ENCODE data around the gene VAMP5.
"Not testable (repeated sequence)": the region's sequence is repeated elsewhere in the genome, so short reads cannot be mapped to it uniquely, and the experiment has no call there.

Gene VAMP5

DNA sequence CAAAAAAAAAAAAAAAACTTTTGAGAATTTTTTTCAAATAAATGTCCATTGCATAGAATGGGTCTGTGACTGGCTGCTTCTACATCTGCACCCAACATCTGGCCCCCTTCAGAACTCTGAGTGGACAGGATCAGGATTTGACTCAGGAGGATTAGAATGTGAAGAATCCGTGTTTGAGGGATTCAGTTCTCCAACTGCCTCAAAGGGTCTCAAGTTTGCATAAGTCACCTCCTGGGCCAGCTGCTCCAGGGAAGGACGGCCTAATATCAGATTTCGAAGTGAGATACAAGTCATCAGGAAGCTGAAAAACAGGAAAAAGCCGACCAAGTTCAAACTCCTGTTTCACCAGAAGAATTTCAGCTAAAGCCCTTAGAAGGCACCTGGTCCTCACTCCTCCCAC is 34.4 kb upstream of the VAMP5 start:
- Histone ChIP-seq H3K9me3 (ENCODE audit: control insufficient read depth in 5 of 5, low read length in 5 of 5) (no peaks in the 10 kb centered on the region), H3K36me3 (ENCODE audit: control insufficient read depth in 5 of 5, insufficient read depth in 5 of 5, low read length in 5 of 5) (peaks cover 22 to 94% (median 66%) of the 10 kb centered on the region in 5 donors), H3K27ac (ENCODE audit: low read depth, low read length) (no peak overlapping the region), H3K27me3 (ENCODE audit: control insufficient read depth in 5 of 5, insufficient read depth in 4 of 5, low read length in 5 of 5) (no peaks in the 10 kb centered on the region), H3K4me3 (ENCODE audit: low read depth in 1 of 5, low read length in 5 of 5) (peak overlapping the region in 1 of 5 donors; percentile 0), H3K4me1 (ENCODE audit: control insufficient read depth in 5 of 5, insufficient read depth in 5 of 5, low read length in 5 of 5) (peaks cover 0 to 22% (median 5%) of the 10 kb centered on the region in 5 donors), H3K9ac (ENCODE audit: low read length in 5 of 5) (no peak overlapping the region)

DNA sequence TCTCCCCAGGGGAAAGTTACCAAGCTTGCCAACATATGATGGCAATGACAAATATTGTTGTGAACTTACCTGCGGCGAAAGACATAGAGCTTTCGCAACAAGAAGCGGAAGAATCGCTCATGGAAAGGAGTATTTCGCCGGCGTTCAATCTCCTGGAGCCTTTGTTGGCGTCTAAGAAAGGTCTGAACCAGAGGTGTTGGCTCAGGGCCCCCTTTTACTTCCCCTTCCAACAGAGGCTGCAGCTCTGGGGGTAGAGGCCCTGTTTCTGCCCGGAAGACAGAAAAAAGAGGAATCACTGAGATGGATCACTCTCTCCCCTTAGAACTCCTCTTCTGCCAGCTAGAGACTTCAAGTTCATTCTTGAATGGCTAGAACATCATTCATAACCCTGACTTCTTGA is 33.7 kb upstream of the VAMP5 start:
- Histone ChIP-seq H3K4me1 (ENCODE audit: control insufficient read depth in 5 of 5, insufficient read depth in 5 of 5, low read length in 5 of 5) (peaks cover 0 to 22% (median 5%) of the 10 kb centered on the region in 5 donors), H3K36me3 (ENCODE audit: control insufficient read depth in 5 of 5, insufficient read depth in 5 of 5, low read length in 5 of 5) (peaks cover 18 to 94% (median 67%) of the 10 kb centered on the region in 5 donors), H3K9ac (ENCODE audit: low read length in 5 of 5) (peak overlapping the region in 1 of 5 donors; percentile 9), H3K27ac (ENCODE audit: low read depth, low read length) (no peak overlapping the region), H3K27me3 (ENCODE audit: control insufficient read depth in 5 of 5, insufficient read depth in 4 of 5, low read length in 5 of 5) (no peaks in the 10 kb centered on the region), H3K4me3 (ENCODE audit: low read depth in 1 of 5, low read length in 5 of 5) (no peak overlapping the region), H3K9me3 (ENCODE audit: control insufficient read depth in 5 of 5, low read length in 5 of 5) (no peaks in the 10 kb centered on the region)

DNA sequence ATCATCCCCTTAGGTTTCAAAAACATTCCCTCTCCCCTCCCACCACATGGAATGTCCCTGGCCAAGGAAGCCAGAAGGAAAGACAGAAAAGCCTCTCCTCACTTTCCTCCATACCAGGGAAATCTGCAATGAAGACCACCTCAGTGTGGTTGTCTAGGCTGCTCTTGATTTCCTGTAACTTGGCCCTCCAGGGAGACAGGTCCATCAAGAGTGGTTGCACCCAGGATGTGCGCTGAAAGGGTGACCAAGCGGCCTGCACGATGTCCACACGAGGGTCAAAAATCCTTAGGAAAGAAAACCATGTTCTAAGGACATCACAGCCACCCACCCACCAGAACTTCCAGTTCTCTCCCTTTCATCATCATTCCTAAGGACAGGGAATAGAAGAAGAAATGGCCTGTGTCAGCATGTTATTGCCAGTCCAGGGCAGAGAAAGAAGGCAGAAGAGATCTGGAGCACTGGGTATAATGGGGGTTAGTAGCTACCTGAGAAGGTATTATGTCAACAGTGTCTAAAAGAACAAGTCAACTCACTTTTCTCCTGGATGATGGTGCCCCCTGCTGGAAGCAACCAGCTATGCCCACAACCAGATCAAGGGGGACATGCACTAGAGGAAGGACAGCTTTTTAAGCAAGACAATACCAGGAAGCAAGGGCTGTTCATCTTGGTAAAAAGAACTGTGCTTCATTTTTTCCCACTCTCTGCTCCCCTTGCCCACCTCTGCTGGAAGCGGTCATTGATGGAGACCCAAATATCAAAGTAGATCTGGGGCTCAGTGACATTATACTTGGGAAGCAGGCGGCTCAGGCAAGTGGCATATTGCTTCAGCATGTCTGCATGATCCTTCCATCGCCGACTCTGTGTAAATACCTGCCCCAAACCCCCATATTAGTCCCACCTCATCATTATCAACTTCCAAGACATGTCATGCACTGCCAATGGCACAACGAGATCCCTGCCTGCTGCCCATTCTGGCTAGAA is 32.2 kb upstream of the VAMP5 start:
- peaks cover 0 to 22% (median 5%) of the 10 kb centered on the region in 5 donors for H3K4me1 ChIP-seq (ENCODE audit: control insufficient read depth in 5 of 5, insufficient read depth in 5 of 5, low read length in 5 of 5)

DNA sequence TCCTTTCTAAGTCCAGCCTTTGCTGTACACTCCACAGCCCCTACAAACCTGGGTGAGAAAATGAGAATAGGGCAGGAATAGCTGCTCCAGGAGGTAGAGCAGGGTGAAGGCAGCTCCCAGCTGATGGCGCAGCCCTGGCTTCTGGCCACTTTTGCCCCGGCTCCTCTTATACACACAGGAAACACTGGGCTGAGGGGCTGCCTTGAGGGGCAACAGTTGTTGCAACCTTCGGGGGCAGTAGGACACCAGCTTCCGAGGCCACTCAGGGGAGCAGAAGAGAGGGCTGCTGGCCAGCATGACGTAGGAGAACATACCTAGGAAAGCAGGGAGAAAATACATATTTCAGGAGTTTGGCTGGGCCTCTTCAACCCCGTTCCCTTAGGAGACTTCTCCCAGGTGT is 31.0 kb upstream of the VAMP5 start:
- Histone ChIP-seq H3K27me3 (ENCODE audit: control insufficient read depth in 5 of 5, insufficient read depth in 4 of 5, low read length in 5 of 5) (no peaks in the 10 kb centered on the region), H3K36me3 (ENCODE audit: control insufficient read depth in 5 of 5, insufficient read depth in 5 of 5, low read length in 5 of 5) (peaks cover 17 to 90% (median 64%) of the 10 kb centered on the region in 5 donors), H3K9ac (ENCODE audit: low read length in 5 of 5) (no peak overlapping the region), H3K9me3 (ENCODE audit: control insufficient read depth in 5 of 5, low read length in 5 of 5) (no peaks in the 10 kb centered on the region), H3K4me1 (ENCODE audit: control insufficient read depth in 5 of 5, insufficient read depth in 5 of 5, low read length in 5 of 5) (peaks cover 0 to 22% (median 5%) of the 10 kb centered on the region in 5 donors), H3K27ac (ENCODE audit: low read depth, low read length) (no peak overlapping the region), H3K4me3 (ENCODE audit: low read depth in 1 of 5, low read length in 5 of 5) (no peak overlapping the region)

More for the DNA sequence above, 32.2 kb upstream of the VAMP5 start:
- Histone ChIP-seq H3K36me3 (ENCODE audit: control insufficient read depth in 5 of 5, insufficient read depth in 5 of 5, low read length in 5 of 5) (peaks cover 17 to 89% (median 58%) of the 10 kb centered on the region in 5 donors), H3K27ac (ENCODE audit: low read depth, low read length) (no peak overlapping the region), H3K9me3 (ENCODE audit: control insufficient read depth in 5 of 5, low read length in 5 of 5) (no peaks in the 10 kb centered on the region), H3K9ac (ENCODE audit: low read length in 5 of 5) (no peak overlapping the region), H3K27me3 (ENCODE audit: control insufficient read depth in 5 of 5, insufficient read depth in 4 of 5, low read length in 5 of 5) (no peaks in the 10 kb centered on the region), H3K4me3 (ENCODE audit: low read depth in 1 of 5, low read length in 5 of 5) (no peak overlapping the region)

DNA sequence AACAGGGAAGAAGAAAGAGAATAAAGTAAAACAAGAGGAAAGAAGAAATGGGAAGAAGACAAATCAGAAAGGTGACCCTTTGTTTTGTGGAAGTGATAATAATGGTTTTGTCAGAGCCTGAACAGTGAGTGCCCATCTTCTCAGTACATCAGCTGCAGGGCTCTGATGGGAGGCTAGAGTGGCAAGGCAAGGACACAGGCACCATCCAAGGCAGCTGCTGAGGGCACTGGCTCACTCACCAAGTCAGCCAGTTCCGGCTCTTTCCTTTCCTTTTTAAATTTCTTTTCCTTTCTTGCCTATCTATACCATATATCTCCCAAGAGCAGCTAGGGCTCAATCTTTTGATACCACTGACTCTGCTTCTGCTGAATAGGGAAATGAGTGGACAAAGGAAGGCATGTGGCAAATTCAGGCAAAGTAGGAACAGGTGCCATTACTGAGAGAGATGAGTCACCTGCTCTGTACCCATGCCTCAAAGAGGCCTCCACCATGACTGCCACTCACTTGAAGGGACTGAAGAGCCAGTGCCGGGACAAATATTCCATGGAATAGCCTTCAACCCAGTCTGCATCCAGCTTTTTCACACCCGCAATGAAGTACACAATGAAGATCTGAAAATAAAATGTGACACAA is 29.1 kb upstream of the VAMP5 start:
- H3K36me3 ChIP-seq (ENCODE audit: control insufficient read depth in 5 of 5, insufficient read depth in 5 of 5, low read length in 5 of 5): peaks cover 14 to 80% (median 66%) of the 10 kb centered on the region in 5 donors
- no peak overlapping the region for H3K27ac ChIP-seq (ENCODE audit: low read depth, low read length)
- no peaks in the 10 kb centered on the region for H3K27me3 ChIP-seq (ENCODE audit: control insufficient read depth in 5 of 5, insufficient read depth in 4 of 5, low read length in 5 of 5)
- H3K9me3 ChIP-seq (ENCODE audit: control insufficient read depth in 5 of 5, low read length in 5 of 5): no peaks in the 10 kb centered on the region
- no peak overlapping the region for H3K9ac ChIP-seq (ENCODE audit: low read length in 5 of 5)
- H3K4me1 ChIP-seq (ENCODE audit: control insufficient read depth in 5 of 5, insufficient read depth in 5 of 5, low read length in 5 of 5): peaks cover 3 to 29% (median 12%) of the 10 kb centered on the region in 5 donors
- H3K4me3 ChIP-seq (ENCODE audit: low read depth in 1 of 5, low read length in 5 of 5): no peak overlapping the region

DNA sequence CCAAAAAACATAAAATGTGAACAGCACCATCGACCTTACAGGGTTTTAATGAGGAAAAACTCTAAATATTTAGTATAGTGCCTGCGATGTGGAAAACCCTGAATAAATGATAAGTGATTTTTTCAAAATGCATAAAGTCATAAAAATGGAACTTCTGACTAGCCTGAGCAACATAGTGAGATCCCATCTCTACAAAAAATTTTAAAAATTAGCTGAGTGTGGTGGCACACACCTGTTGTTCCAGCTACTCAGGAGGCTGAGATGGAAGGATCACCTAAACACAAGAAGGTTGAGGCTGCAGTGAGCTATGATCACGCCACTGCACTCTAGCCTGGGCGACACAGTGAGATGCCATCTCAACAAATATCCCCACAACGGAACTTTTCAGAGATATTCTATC is 27.1 kb upstream of the VAMP5 start:
- H3K27ac ChIP-seq (ENCODE audit: low read depth, low read length): no peak overlapping the region
- H3K27me3 ChIP-seq (ENCODE audit: control insufficient read depth in 5 of 5, insufficient read depth in 4 of 5, low read length in 5 of 5): no peaks in the 10 kb centered on the region
- H3K9ac ChIP-seq (ENCODE audit: low read length in 5 of 5): no peak overlapping the region
- H3K36me3 ChIP-seq (ENCODE audit: control insufficient read depth in 5 of 5, insufficient read depth in 5 of 5, low read length in 5 of 5): peaks cover 6 to 59% (median 49%) of the 10 kb centered on the region in 5 donors
- H3K9me3 ChIP-seq (ENCODE audit: control insufficient read depth in 5 of 5, low read length in 5 of 5): no peaks in the 10 kb centered on the region
- H3K4me3 ChIP-seq (ENCODE audit: low read depth in 1 of 5, low read length in 5 of 5): no peak overlapping the region
- H3K4me1 ChIP-seq (ENCODE audit: control insufficient read depth in 5 of 5, insufficient read depth in 5 of 5, low read length in 5 of 5): peaks cover 4 to 28% (median 21%) of the 10 kb centered on the region in 5 donors

DNA sequence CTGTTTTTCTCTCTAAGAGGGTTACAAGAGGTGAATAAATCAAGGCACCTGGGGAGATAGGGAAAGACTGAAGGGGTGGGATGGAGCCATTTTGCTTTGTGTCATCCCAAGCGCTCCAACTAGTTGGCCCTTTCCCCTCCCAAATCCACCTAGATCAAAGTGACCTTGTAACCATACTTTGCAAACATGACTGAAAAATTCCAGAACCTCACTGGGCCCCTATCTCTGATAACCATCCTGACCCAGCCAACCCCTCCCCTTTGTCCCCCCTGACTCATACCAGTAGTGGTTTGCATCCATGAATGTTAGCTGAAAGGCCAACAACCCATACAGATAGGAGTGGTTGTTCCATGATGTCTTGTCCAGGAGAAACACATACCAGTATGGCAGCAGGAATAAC is 26.1 kb upstream of the VAMP5 start:
- no peak overlapping the region for H3K27ac ChIP-seq (ENCODE audit: low read depth, low read length)
- H3K9ac ChIP-seq (ENCODE audit: low read length in 5 of 5): no peak overlapping the region
- H3K36me3 ChIP-seq (ENCODE audit: control insufficient read depth in 5 of 5, insufficient read depth in 5 of 5, low read length in 5 of 5): peaks cover 4 to 49% (median 39%) of the 10 kb centered on the region in 5 donors
- H3K4me3 ChIP-seq (ENCODE audit: low read depth in 1 of 5, low read length in 5 of 5): no peak overlapping the region
- H3K4me1 ChIP-seq (ENCODE audit: control insufficient read depth in 5 of 5, insufficient read depth in 5 of 5, low read length in 5 of 5): peaks cover 2 to 27% (median 19%) of the 10 kb centered on the region in 5 donors
- no peaks in the 10 kb centered on the region for H3K9me3 ChIP-seq (ENCODE audit: control insufficient read depth in 5 of 5, low read length in 5 of 5)
- no peaks in the 10 kb centered on the region for H3K27me3 ChIP-seq (ENCODE audit: control insufficient read depth in 5 of 5, insufficient read depth in 4 of 5, low read length in 5 of 5)

DNA sequence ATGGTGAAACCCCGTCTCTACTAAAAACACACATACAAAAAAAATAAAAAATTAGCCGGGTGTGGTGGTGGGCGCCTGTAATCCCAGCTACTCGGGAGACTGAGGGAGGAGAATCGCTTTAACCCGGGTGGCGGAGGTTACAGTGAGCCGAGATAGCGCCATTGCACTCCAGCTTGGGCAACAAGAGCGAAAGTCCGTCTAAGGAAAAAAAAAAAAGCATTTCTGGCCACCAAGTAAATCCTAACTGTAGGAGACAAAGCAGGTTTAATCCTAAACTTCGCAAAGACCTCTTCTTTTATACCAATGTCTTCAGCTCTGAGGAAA is 23.9 kb upstream of the VAMP5 start:
- peaks cover 2 to 27% (median 22%) of the 10 kb centered on the region in 5 donors for H3K4me1 ChIP-seq (ENCODE audit: control insufficient read depth in 5 of 5, insufficient read depth in 5 of 5, low read length in 5 of 5)
- peak overlapping the region; percentile 96 for H3K27ac ChIP-seq (ENCODE audit: low read depth, low read length)
- H3K9me3 ChIP-seq (ENCODE audit: control insufficient read depth in 5 of 5, low read length in 5 of 5); H3K27me3 ChIP-seq (ENCODE audit: control insufficient read depth in 5 of 5, insufficient read depth in 4 of 5, low read length in 5 of 5): not testable (repeated sequence)
- peak overlapping the region in 4 of 5 donors; percentile 29 to 91 (median 74) for H3K9ac ChIP-seq (ENCODE audit: low read length in 5 of 5)
- H3K36me3 ChIP-seq (ENCODE audit: control insufficient read depth in 5 of 5, insufficient read depth in 5 of 5, low read length in 5 of 5): peaks cover 4 to 28% (median 21%) of the 10 kb centered on the region in 5 donors
- H3K4me3 ChIP-seq (ENCODE audit: low read depth in 1 of 5, low read length in 5 of 5): peak overlapping the region; percentile 80 to 95 (median 94)

DNA sequence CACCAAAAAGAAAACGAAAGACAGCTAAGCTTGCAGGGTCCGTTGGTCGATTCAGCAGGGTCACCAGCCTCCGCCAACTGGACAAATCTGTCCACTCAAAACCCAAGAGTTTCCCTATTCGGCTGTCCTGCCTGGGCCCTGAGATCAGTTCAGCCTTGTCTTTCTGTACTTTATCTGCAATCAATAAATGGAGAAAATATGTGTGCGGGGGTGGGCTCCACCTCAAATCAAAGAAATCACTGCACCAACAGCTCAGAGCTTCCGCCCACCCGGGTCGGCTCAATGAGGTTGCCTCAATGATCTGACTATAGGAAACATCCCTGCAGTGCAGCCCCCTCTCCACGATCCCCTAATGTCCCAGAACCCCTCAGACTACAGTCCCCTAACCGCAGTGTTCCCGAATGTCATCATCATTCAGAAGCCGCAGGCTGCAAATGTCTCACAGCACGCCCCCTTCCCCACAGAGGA is 23.4 kb upstream of the VAMP5 start:
- Histone ChIP-seq H3K27ac (ENCODE audit: low read depth, low read length) (peak overlapping the region; percentile 96), H3K27me3 (ENCODE audit: control insufficient read depth in 5 of 5, insufficient read depth in 4 of 5, low read length in 5 of 5) (no peaks in the 10 kb centered on the region), H3K9ac (ENCODE audit: low read length in 5 of 5) (peak overlapping the region; percentile 7 to 91 (median 56)), H3K9me3 (ENCODE audit: control insufficient read depth in 5 of 5, low read length in 5 of 5) (no peaks in the 10 kb centered on the region), H3K4me1 (ENCODE audit: control insufficient read depth in 5 of 5, insufficient read depth in 5 of 5, low read length in 5 of 5) (peaks cover 2 to 27% (median 22%) of the 10 kb centered on the region in 5 donors), H3K4me3 (ENCODE audit: low read depth in 1 of 5, low read length in 5 of 5) (peak overlapping the region; percentile 80 to 95 (median 94)), H3K36me3 (ENCODE audit: control insufficient read depth in 5 of 5, insufficient read depth in 5 of 5, low read length in 5 of 5) (peaks cover 0 to 25% (median 17%) of the 10 kb centered on the region in 5 donors)
